Neuronal stem cell (in vitro differentiated cells): Measurements from ENCODE around the gene FOXC1.

Experiments used
- DNase-seq: peaks from one replicate; pipeline ENCODE4 v3.0.0-alpha.2; 2013; ENCODE audit warnings: low spot score
- H2AFZ ChIP-seq: one replicate; pipeline ENCODE4 v1.6.1; 2013; ENCODE audit warnings: mild to moderate bottlenecking, low read length, inconsistent platforms
- H2AK5ac ChIP-seq: 2 replicates; pipeline ENCODE4 v1.6.1; 2013; ENCODE audit warnings: low read depth, mild to moderate bottlenecking, inconsistent platforms, low read length, moderate library complexity, mixed read lengths
- H2BK120ac ChIP-seq: 2 replicates; pipeline ENCODE4 v1.6.1; 2013; ENCODE audit warnings: low read depth, mild to moderate bottlenecking, inconsistent platforms, low read length, moderate library complexity, mixed read lengths
- H2BK12ac ChIP-seq: one replicate; pipeline ENCODE4 v1.6.1; 2013; ENCODE audit warnings: low read length, inconsistent platforms
- H2BK15ac ChIP-seq: 2 replicates; pipeline ENCODE4 v1.6.1; 2013; ENCODE audit warnings: mild to moderate bottlenecking, low read length, inconsistent platforms, mixed read lengths
- H2BK5ac ChIP-seq: one replicate; pipeline ENCODE4 v1.6.1; 2013; ENCODE audit warnings: inconsistent platforms, mild to moderate bottlenecking, low read length, moderate library complexity
- H3K14ac ChIP-seq: one replicate; pipeline ENCODE4 v1.6.1; 2013; ENCODE audit warnings: low read length, inconsistent platforms
- H3K18ac ChIP-seq: 2 replicates; pipeline ENCODE4 v1.6.1; 2013; ENCODE audit warnings: low read length, inconsistent platforms
- H3K23ac ChIP-seq: 2 replicates; pipeline ENCODE4 v1.6.1; 2013; ENCODE audit warnings: low read depth, mild to moderate bottlenecking, mixed read lengths, low read length, inconsistent platforms; ENCODE audit not compliant: poor library complexity
- H3K27ac ChIP-seq: replicated peaks from 3 replicates; pipeline ENCODE4 v1.5.1; 2013; ENCODE audit warnings: low read length, inconsistent platforms
- H3K27me3 ChIP-seq, 3 experiments: 2 replicates each; pipeline ENCODE4 v1.6.1; 2013; ENCODE audit warnings: low read length in 3 of 3, mild to moderate bottlenecking in 2 of 3, inconsistent platforms in 1 of 3, low read depth in 1 of 3, mixed read lengths in 1 of 3, moderate library complexity in 1 of 3; ENCODE audit not compliant: control insufficient read depth in 3 of 3, insufficient read depth in 3 of 3
- H3K36me3 ChIP-seq, 2 donors: replicated peaks in 1 of 2; 2 replicates each; pipeline ENCODE4 v1.6.1; 2013; ENCODE audit warnings: low read length in 2 of 2; ENCODE audit not compliant: control insufficient read depth in 2 of 2, insufficient read depth in 2 of 2
- H3K4ac ChIP-seq: 2 replicates; pipeline ENCODE4 v1.6.1; 2013; ENCODE audit warnings: inconsistent platforms, mild to moderate bottlenecking, low read length, moderate library complexity
- H3K4me1 ChIP-seq, 2 donors: 1 replicate in 1 of 2; 2 replicates in 1 of 2; pipeline ENCODE4 v1.6.1; 2013; ENCODE audit warnings: low read length in 2 of 2, low read depth in 1 of 2; ENCODE audit not compliant: control insufficient read depth in 2 of 2, insufficient read depth in 1 of 2
- H3K4me2 ChIP-seq: one replicate; pipeline ENCODE4 v1.6.1; 2013; ENCODE audit warnings: mild to moderate bottlenecking, low read length, inconsistent platforms; ENCODE audit not compliant: insufficient read depth, poor library complexity, severe bottlenecking
- H3K4me3 ChIP-seq, 2 donors: 2 replicates each; pipeline ENCODE4 v1.5.1; 2013; ENCODE audit warnings: low read length in 2 of 2, mild to moderate bottlenecking in 2 of 2, inconsistent platforms in 1 of 2, moderate library complexity in 1 of 2
- H3K79me1 ChIP-seq: one replicate; pipeline ENCODE4 v1.6.1; 2013; ENCODE audit warnings: low read depth, mild to moderate bottlenecking, inconsistent platforms, low read length, moderate library complexity
- H3K9ac ChIP-seq: one replicate; pipeline ENCODE4 v1.6.1; 2013; ENCODE audit warnings: mild to moderate bottlenecking, low read depth, low read length, inconsistent platforms; ENCODE audit not compliant: poor library complexity
- H3K9me3 ChIP-seq, 2 donors: replicated peaks in 1 of 2; 2 replicates each; pipeline versions ENCODE3 to v1.6.1; 2013; ENCODE audit warnings: low read length in 2 of 2, mild to moderate bottlenecking in 2 of 2, inconsistent platforms in 1 of 2, low read depth in 1 of 2, mixed read lengths in 1 of 2, moderate library complexity in 1 of 2; ENCODE audit not compliant: control insufficient read depth in 2 of 2, insufficient read depth in 1 of 2
- H4K8ac ChIP-seq: one replicate; pipeline ENCODE4 v1.6.1; 2013; ENCODE audit warnings: low read depth, mild to moderate bottlenecking, inconsistent platforms, low read length, moderate library complexity
- H4K91ac ChIP-seq: one replicate; pipeline ENCODE4 v1.6.1; 2013; ENCODE audit warnings: low read length, low read depth, mild to moderate bottlenecking, inconsistent platforms; ENCODE audit not compliant: poor library complexity
- WGBS, 2 donors: extraction: QIAGEN DNeasy Blood & Tissue Kit; methylation state at CpG; one replicate each; pipeline ENCODE4 v1.1.7; 2013; ENCODE audit warnings: missing lambda C conversion rate in 2 of 2, mixed read lengths in 1 of 2; ENCODE audit not compliant: insufficient read length in 2 of 2, insufficient replicate concordance in 1 of 2; ENCODE audit errors: extremely low coverage in 2 of 2; 5-methylcytosine and 5-hydroxymethylcytosine counted together

The FOXC1 gene

GRCh38 chr6:1626481-1626880 is 16.8 kb downstream of the FOXC1 start:
- no peak overlapping the region for H2BK5ac ChIP-seq
- H2BK15ac ChIP-seq = no peak overlapping the region
- peaks cover 36 to 67% (median 64%) of the 10 kb centered on the region in 3 experiments for H3K27me3 ChIP-seq
- H3K4me2 ChIP-seq = no peak overlapping the region
- H2AFZ ChIP-seq = no peak overlapping the region
- H3K23ac ChIP-seq = no peak overlapping the region
- no peak overlapping the region for H3K4ac ChIP-seq
- H2BK120ac ChIP-seq = no peak overlapping the region
- H3K36me3 ChIP-seq = no peaks in the 10 kb centered on the region
- no peak overlapping the region for H3K4me3 ChIP-seq
- no peak overlapping the region for H3K27ac ChIP-seq
- H3K4me1 ChIP-seq = peaks cover 2% of the 10 kb centered on the region in 2 donors
- H3K9ac ChIP-seq = no peak overlapping the region
- no peak overlapping the region for H4K91ac ChIP-seq
- H3K9me3 ChIP-seq = peaks cover 0 to 2% of the 10 kb centered on the region in 2 donors
- H3K14ac ChIP-seq = no peak overlapping the region
- H2AK5ac ChIP-seq = no peak overlapping the region
- no CpG with 5 or more reads among the region's 4 CpGs for WGBS, 2 donors
- H3K18ac ChIP-seq = no peak overlapping the region
- no peaks in the 10 kb centered on the region for H3K79me1 ChIP-seq
- no peak overlapping the region for H2BK12ac ChIP-seq
- no peak for DNase-seq
- H4K8ac ChIP-seq = no peak overlapping the region

- Histone ChIP-seq H4K91ac (no peak overlapping the region), H3K4ac (no peak overlapping the region), H3K9me3 (peaks cover 0 to under 1% of the 10 kb centered on the region in 2 donors), H3K14ac (no peak overlapping the region), H3K4me3 (no peak overlapping the region), H2BK15ac (no peak overlapping the region), H2AFZ (no peak overlapping the region), H3K4me1 (peaks cover 2% of the 10 kb centered on the region in 2 donors), H3K27me3 (peaks cover 27 to 52% (median 49%) of the 10 kb centered on the region in 3 experiments), H2BK5ac (no peak overlapping the region), H2BK12ac (no peak overlapping the region), H3K27ac (no peak overlapping the region), H3K36me3 (no peaks in the 10 kb centered on the region), H3K18ac (no peak overlapping the region), H4K8ac (no peak overlapping the region), H2AK5ac (no peak overlapping the region), H3K79me1 (no peaks in the 10 kb centered on the region), H2BK120ac (no peak overlapping the region), H3K23ac (no peak overlapping the region), H3K4me2 (no peak overlapping the region), H3K9ac (no peak overlapping the region)
- no peak for DNase-seq
- no CpG with 5 or more reads among the region's 10 CpGs for WGBS, 2 donors
Observed at GRCh38 chr6:1627827-1628560, 18.3 kb downstream of the FOXC1 start.

DNA sequence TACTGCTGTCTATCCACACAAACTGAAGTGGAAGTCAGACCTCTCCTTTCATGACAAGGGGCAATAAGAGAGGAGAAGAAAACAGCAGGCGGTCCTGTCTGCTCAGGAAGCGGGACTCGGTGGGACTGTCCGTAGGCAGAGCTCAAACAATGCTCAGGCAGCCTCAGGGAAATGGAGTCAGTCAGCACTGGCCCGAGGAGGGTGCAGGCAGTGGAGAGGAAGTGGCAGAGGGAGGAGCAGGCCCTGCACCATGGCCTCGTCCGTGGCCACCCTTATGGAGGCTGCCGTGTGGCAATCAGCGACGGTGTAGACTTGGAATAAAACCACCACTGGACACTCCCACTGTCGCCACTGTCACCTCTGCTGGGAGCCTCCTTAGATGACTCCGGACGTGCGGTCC is 19.6 kb downstream of the FOXC1 start:
- H2AFZ ChIP-seq = no peak overlapping the region
- peaks cover 0 to 2% of the 10 kb centered on the region in 2 donors for H3K4me1 ChIP-seq
- no peaks in the 10 kb centered on the region for H3K36me3 ChIP-seq
- WGBS, 2 donors = no CpG with 5 or more reads among the region's 14 CpGs
- H2BK12ac ChIP-seq = no peak overlapping the region
- H3K27me3 ChIP-seq = peaks cover 17 to 39% (median 36%) of the 10 kb centered on the region in 3 experiments
- no peak overlapping the region for H2BK120ac ChIP-seq
- H3K4me2 ChIP-seq = no peak overlapping the region
- no peak overlapping the region for H4K91ac ChIP-seq
- H3K27ac ChIP-seq = no peak overlapping the region
- H3K9me3 ChIP-seq = no peaks in the 10 kb centered on the region
- no peak overlapping the region for H3K4me3 ChIP-seq
- H3K18ac ChIP-seq = no peak overlapping the region
- no peak overlapping the region for H3K14ac ChIP-seq
- no peak for DNase-seq
- H4K8ac ChIP-seq = no peak overlapping the region
- H3K79me1 ChIP-seq = no peaks in the 10 kb centered on the region
- H2BK15ac ChIP-seq = no peak overlapping the region
- no peak overlapping the region for H3K23ac ChIP-seq
- H2AK5ac ChIP-seq = no peak overlapping the region
- H3K9ac ChIP-seq = no peak overlapping the region
- H2BK5ac ChIP-seq = no peak overlapping the region
- H3K4ac ChIP-seq = no peak overlapping the region

- Histone ChIP-seq H3K4ac (no peak overlapping the region), H3K14ac (no peak overlapping the region), H3K27me3 (peaks cover 8 to 29% (median 26%) of the 10 kb centered on the region in 3 experiments), H3K18ac (no peak overlapping the region), H3K4me3 (no peak overlapping the region), H2BK120ac (no peak overlapping the region), H2BK5ac (no peak overlapping the region), H2AK5ac (no peak overlapping the region), H3K23ac (no peak overlapping the region), H2AFZ (no peak overlapping the region), H3K36me3 (no peaks in the 10 kb centered on the region), H4K91ac (no peak overlapping the region), H3K4me2 (no peak overlapping the region), H2BK12ac (no peak overlapping the region), H3K27ac (no peak overlapping the region), H2BK15ac (no peak overlapping the region), H3K79me1 (no peaks in the 10 kb centered on the region), H4K8ac (no peak overlapping the region), H3K9me3 (no peaks in the 10 kb centered on the region), H3K9ac (no peak overlapping the region), H3K4me1 (peaks cover 0 to 4% of the 10 kb centered on the region in 2 donors)
- no peak for DNase-seq
- no CpG with 5 or more reads among the region's 10 CpGs for WGBS, 2 donors
Observed at GRCh38 chr6:1630212-1630770, 20.6 kb downstream of the FOXC1 start.
